ENCODE data around the gene ANKRD12. TPM values are rescaled to one million over a fixed set of nuclear protein-coding genes. Genes with fewer than 3 reads are reported as not detected.
"Not testable (repeated sequence)": the region's sequence is repeated elsewhere in the genome, so short reads cannot be mapped to it uniquely, and the experiment has no call there.

ANKRD12 gene
- total RNA-seq, 2 experiments from 2014 or later: 160 to 164 TPM

- no peak for TF ChIP-seq CTCF (IDR thresholded peaks at IDR 0.05)
- H3K27me3 ChIP-seq (ENCODE audit: control insufficient read depth in 1 of 2, insufficient read depth in 2 of 2, low read length in 2 of 2): no peaks in the 10 kb centered on the region
- H3K4me3 Mint-ChIP-seq: no peak overlapping the region
- peaks cover 61% of the 10 kb centered on the region for H3K4me1 ChIP-seq (ENCODE audit: insufficient read depth, low read length)
- H3K9me3 Mint-ChIP-seq: no peaks in the 10 kb centered on the region
- H3K4me1 Mint-ChIP-seq (ENCODE audit: low read depth): peaks cover 50% of the 10 kb centered on the region
- H3K4me3 ChIP-seq (ENCODE audit: low read length): no peak overlapping the region
- H3K36me3 ChIP-seq (ENCODE audit: insufficient read depth, low read length): no peaks in the 10 kb centered on the region
- H3K9me3 ChIP-seq (ENCODE audit: control insufficient read depth in 1 of 2, insufficient read depth in 1 of 2, low read length in 2 of 2): no peaks in the 10 kb centered on the region
- H3K27me3 Mint-ChIP-seq: no peaks in the 10 kb centered on the region
- POLR2A ChIA-PET: interaction anchor here (1.2 kb wide), 1 partner anchor 48 kb away, joined by 3 read pairs; the partner anchor contains the start of gene ANKRD12
- CTCF ChIA-PET: no interaction called here
- peak overlapping the region; percentile 33 for H3K27ac Mint-ChIP-seq
- H3K36me3 Mint-ChIP-seq (ENCODE audit: low read depth): no peaks in the 10 kb centered on the region
- ATAC-seq (ENCODE audit: poor library complexity) (no peak), DNase-seq (no peak)
- H3K27ac ChIP-seq (ENCODE audit: low read depth in 1 of 2, low read length in 2 of 2): no peak overlapping the region
- intact Hi-C loops (cut with DNase I, micrococcal nuclease): loop anchor here in 1 of 2 experiments (5.0 kb wide), 1 partner anchor 534 kb away; no protein-coding TSS in a partner anchor
Measured at GRCh38 chr18:9088252-9088651, 48.3 kb upstream of the ANKRD12 start.

- H3K36me3 Mint-ChIP-seq (ENCODE audit: low read depth); H3K27me3 ChIP-seq (ENCODE audit: control insufficient read depth in 1 of 2, insufficient read depth in 2 of 2, low read length in 2 of 2); H3K9me3 ChIP-seq (ENCODE audit: control insufficient read depth in 1 of 2, insufficient read depth in 1 of 2, low read length in 2 of 2); H3K4me3 Mint-ChIP-seq; H3K9me3 Mint-ChIP-seq; H3K27ac ChIP-seq (ENCODE audit: low read depth in 1 of 2, low read length in 2 of 2); ATAC-seq (ENCODE audit: poor library complexity); H3K36me3 ChIP-seq (ENCODE audit: insufficient read depth, low read length); H3K4me3 ChIP-seq (ENCODE audit: low read length); CTCF ChIA-PET; H3K27me3 Mint-ChIP-seq; DNase-seq: not testable (repeated sequence)
- peaks cover 60% of the 10 kb centered on the region for H3K4me1 ChIP-seq (ENCODE audit: insufficient read depth, low read length)
- Mint-ChIP-seq H3K4me1 (ENCODE audit: low read depth) (peaks cover 47% of the 10 kb centered on the region), H3K27ac (peak overlapping the region; percentile 33)
- intact Hi-C loops (cut with DNase I, micrococcal nuclease): loop anchor here in 1 of 2 experiments (5.0 kb wide), 1 partner anchor 534 kb away; no protein-coding TSS in a partner anchor
- POLR2A ChIA-PET: interaction anchor here (1.2 kb wide), 1 partner anchor 47 kb away, joined by 3 read pairs; the partner anchor contains the start of gene ANKRD12
Measured at GRCh38 chr18:9088727-9089126, 47.9 kb upstream of the ANKRD12 start.

- ATAC-seq (ENCODE audit: poor library complexity): no peak
- Histone ChIP-seq H3K27ac (ENCODE audit: low read depth in 1 of 2, low read length in 2 of 2) (peak overlapping the region; percentile 61), H3K4me3 (ENCODE audit: low read length) (no peak overlapping the region), H3K27me3 (ENCODE audit: control insufficient read depth in 1 of 2, insufficient read depth in 2 of 2, low read length in 2 of 2) (no peaks in the 10 kb centered on the region), H3K4me1 (ENCODE audit: insufficient read depth, low read length) (peaks cover 61% of the 10 kb centered on the region), H3K9me3 (ENCODE audit: control insufficient read depth in 1 of 2, insufficient read depth in 1 of 2, low read length in 2 of 2) (no peaks in the 10 kb centered on the region), H3K36me3 (ENCODE audit: insufficient read depth, low read length) (no peaks in the 10 kb centered on the region)
- Mint-ChIP-seq H3K27me3 (no peaks in the 10 kb centered on the region), H3K4me1 (ENCODE audit: low read depth) (peaks cover 59% of the 10 kb centered on the region), H3K36me3 (ENCODE audit: low read depth) (no peaks in the 10 kb centered on the region), H3K9me3 (no peaks in the 10 kb centered on the region), H3K27ac (peak overlapping the region; percentile 82), H3K4me3 (peak overlapping the region; percentile 12)
- intact Hi-C loops (cut with DNase I, micrococcal nuclease): no loop called here
- ChIA-PET POLR2A (interaction anchor here (0.9 to 1.8 kb wide), 2 partner anchors 11 kb away, joined by 3 to 4 read pairs; no protein-coding TSS in a partner anchor), CTCF (interaction anchor here (0.9 to 2.0 kb wide), 4 partner anchors 8 to 46 kb away, joined by 3 to 6 read pairs (median 4); partner anchors contain the start of gene ANKRD12)
- DNase-seq: no peak
- TF ChIP-seq CTCF (IDR thresholded peaks at IDR 0.05): no peak
Measured at GRCh38 chr18:9090578-9090977, 46.0 kb upstream of the ANKRD12 start.

Data from CD4-positive, alpha-beta T cell (primary cell).